Prostate gland (tissue), 2 donors: ENCODE results near the gene FSTL5. TPM values are rescaled to one million over a fixed set of nuclear protein-coding genes. Genes with fewer than 3 reads are reported as not detected.

Experiments
- DNase-seq: peaks from one replicate; pipeline ENCODE4 v3.0.0-alpha.2; 2019; ENCODE audit warnings: low spot score
- H3K27ac ChIP-seq, 2 donors: fragments of 200-600 bp; sonication (generic); 2 replicates each; pipeline ENCODE4 v1.5.1; 2017 to 2019
- H3K27me3 ChIP-seq: fragments of 200-600 bp; sonication (generic); replicated peaks from 2 replicates; pipeline ENCODE4 v1.5.1; 2019; ENCODE audit not compliant: insufficient read depth
- H3K36me3 ChIP-seq, 2 donors: fragments of 200-600 bp; sonication (generic); 1 replicate in 1 of 2; 2 replicates in 1 of 2; pipeline versions ENCODE4 v1.5.1 to v1.8.1; 2017 to 2019
- H3K4me1 ChIP-seq: fragments of 200-600 bp; sonication (generic); replicated peaks from 2 replicates; pipeline ENCODE4 v1.5.1; 2019
- H3K4me3 ChIP-seq, 2 donors: fragments of 200-600 bp; sonication (generic); 2 replicates each; pipeline ENCODE4 v1.5.1; 2017 to 2019
- H3K9me3 ChIP-seq: fragments of 200-600 bp; sonication (generic); 2 replicates; pipeline ENCODE4 v1.5.1; 2017
- CTCF ChIP-seq, 4 experiments: fragments of 200-600 bp in 2 of 4; fragments of 450-650 bp in 2 of 4; sonication (generic) in 2 of 4; IDR thresholded peaks; 1 replicate in 3 of 4; 2 replicates in 1 of 4; pipeline ENCODE4 v1.5.1; 2016 to 2019; ENCODE audit warnings: antibody characterized with exemption in 4 of 4, mild to moderate bottlenecking in 2 of 4, moderate library complexity in 2 of 4
- POLR2A ChIP-seq: fragments of 450-650 bp; IDR thresholded peaks from one replicate; pipeline ENCODE4 v1.6.1; 2016; ENCODE audit warnings: antibody characterized with exemption, mild to moderate bottlenecking
- POLR2AphosphoS5 ChIP-seq: sonication (generic); formaldehyde crosslinking; IDR thresholded peaks from one replicate; pipeline ENCODE4 v1.6.1; 2017; ENCODE audit warnings: antibody characterized with exemption
- WGBS: methylation state at CpG from one replicate; pipeline ENCODE4 v1.1.5; 2018; 5-methylcytosine and 5-hydroxymethylcytosine counted together
- intact Hi-C: fragments of 100-400 bp; cut with DNase I; formaldehyde crosslinking; loops from one replicate; pipeline ENCODE4 v1.14.2; 2022
- total RNA-seq, 2 donors: library from RNA; depleted of rRNA; stranded (reverse); fragments of >200 nt; gene quantifications; one replicate each; pipeline ENCODE4 v1.1.0, GENCODE V29; 2016

The FSTL5 gene
- total RNA-seq, 2 donors from 2014 or later, result 0.45 TPM; not detected in 1

- Histone ChIP-seq H3K9me3 (no peaks in the 10 kb centered on the region), H3K27ac (no peak overlapping the region), H3K4me3 (no peak overlapping the region), H3K4me1 (no peaks in the 10 kb centered on the region), H3K36me3 (no peaks in the 10 kb centered on the region), H3K27me3 (no peaks in the 10 kb centered on the region)
- DNase-seq, result no peak
- TF ChIP-seq POLR2A (no peak), POLR2AphosphoS5 (no peak), CTCF (IDR thresholded peaks at IDR 0.05) (no peak)
- WGBS, result 22% methylated on average over 1 of the region's 1 CpG
- intact Hi-C loops, result no loop called here
Observed at GRCh38 chr4:161642708-161643107, 521.1 kb downstream of the FSTL5 start.

GRCh38 chr4:161629694-161630441 lies 533.9 kb downstream of the FSTL5 start:
- no peaks in the 10 kb centered on the region for H3K27me3 ChIP-seq
- no peaks in the 10 kb centered on the region for H3K9me3 ChIP-seq
- H3K27ac ChIP-seq, result no peak overlapping the region
- H3K4me3 ChIP-seq, result no peak overlapping the region
- H3K36me3 ChIP-seq, result no peaks in the 10 kb centered on the region
- intact Hi-C loops, result no loop called here
- no peaks in the 10 kb centered on the region for H3K4me1 ChIP-seq
- TF ChIP-seq CTCF (IDR thresholded peaks at IDR 0.05), result no peak
- whole genome bisulfite sequencing, result 65% methylated on average over 14 of the region's 14 CpGs
- no peak for DNase-seq

GRCh38 chr4:161604516-161605300 lies 559.1 kb downstream of the FSTL5 start:
- H3K4me1 ChIP-seq, result no peaks in the 10 kb centered on the region
- TF ChIP-seq CTCF (IDR thresholded peaks at IDR 0.05), result no peak
- H3K4me3 ChIP-seq, result no peak overlapping the region
- no peaks in the 10 kb centered on the region for H3K27me3 ChIP-seq
- no peaks in the 10 kb centered on the region for H3K9me3 ChIP-seq
- 68% methylated on average over 4 of the region's 4 CpGs for WGBS
- no peak for DNase-seq
- intact Hi-C loops, result no loop called here
- H3K36me3 ChIP-seq, result no peaks in the 10 kb centered on the region
- no peak overlapping the region for H3K27ac ChIP-seq

GRCh38 chr4:161601011-161601410 lies 562.8 kb downstream of the FSTL5 start:
- H3K36me3 ChIP-seq, result no peaks in the 10 kb centered on the region
- H3K27me3 ChIP-seq, result no peaks in the 10 kb centered on the region
- no peak for DNase-seq
- H3K27ac ChIP-seq, result no peak overlapping the region
- intact Hi-C loops, result no loop called here
- no peaks in the 10 kb centered on the region for H3K9me3 ChIP-seq
- no peak overlapping the region for H3K4me3 ChIP-seq
- H3K4me1 ChIP-seq, result no peaks in the 10 kb centered on the region
- TF ChIP-seq POLR2A, result no peak
- no peak for TF ChIP-seq CTCF (IDR thresholded peaks at IDR 0.05)
- TF ChIP-seq POLR2AphosphoS5, result no peak
